ENCODE data around the gene ADGRD2.

DNA sequence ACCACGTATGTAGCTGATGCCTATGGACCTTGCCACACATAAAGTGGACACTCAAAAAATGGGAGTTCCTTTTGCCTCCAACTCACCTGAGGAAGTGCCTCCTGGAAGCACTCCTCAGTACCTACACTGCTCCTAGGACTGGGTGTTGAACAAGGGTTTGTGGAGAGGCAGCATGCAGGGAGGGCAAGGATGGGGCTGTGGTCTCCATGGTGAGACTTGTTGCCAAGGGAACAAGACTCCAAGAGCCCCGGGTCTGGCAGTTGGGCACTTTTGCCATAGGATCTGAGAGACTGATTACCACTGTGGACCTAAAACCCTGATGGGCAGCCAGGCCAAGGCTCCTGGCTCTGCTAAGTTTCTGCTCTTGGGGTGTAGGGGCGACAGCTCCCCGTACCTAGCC lies 63.9 kb downstream of the ADGRD2 start:
- TF ChIP-seq, protein P1, sequence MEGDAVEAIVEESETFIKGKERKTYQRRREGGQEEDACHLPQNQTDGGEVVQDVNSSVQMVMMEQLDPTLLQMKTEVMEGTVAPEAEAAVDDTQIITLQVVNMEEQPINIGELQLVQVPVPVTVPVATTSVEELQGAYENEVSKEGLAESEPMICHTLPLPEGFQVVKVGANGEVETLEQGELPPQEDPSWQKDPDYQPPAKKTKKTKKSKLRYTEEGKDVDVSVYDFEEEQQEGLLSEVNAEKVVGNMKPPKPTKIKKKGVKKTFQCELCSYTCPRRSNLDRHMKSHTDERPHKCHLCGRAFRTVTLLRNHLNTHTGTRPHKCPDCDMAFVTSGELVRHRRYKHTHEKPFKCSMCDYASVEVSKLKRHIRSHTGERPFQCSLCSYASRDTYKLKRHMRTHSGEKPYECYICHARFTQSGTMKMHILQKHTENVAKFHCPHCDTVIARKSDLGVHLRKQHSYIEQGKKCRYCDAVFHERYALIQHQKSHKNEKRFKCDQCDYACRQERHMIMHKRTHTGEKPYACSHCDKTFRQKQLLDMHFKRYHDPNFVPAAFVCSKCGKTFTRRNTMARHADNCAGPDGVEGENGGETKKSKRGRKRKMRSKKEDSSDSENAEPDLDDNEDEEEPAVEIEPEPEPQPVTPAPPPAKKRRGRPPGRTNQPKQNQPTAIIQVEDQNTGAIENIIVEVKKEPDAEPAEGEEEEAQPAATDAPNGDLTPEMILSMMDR (IDR thresholded peaks at IDR 0.05) = no peak
- TF ChIP-seq POLR2A (IDR thresholded peaks at IDR 0.05) (no peak), POLR2AphosphoS5 (IDR thresholded peaks at IDR 0.05) (no peak)
